ENCODE data around the gene PLXNB2.
A peak's percentile ranks its signal among the peaks of the same experiment; 100 is the strongest.

Gene PLXNB2

GRCh38 chr22:50262460-50262911, 45.0 kb downstream of the PLXNB2 start:
- DNase-seq = no peak

- peak; percentile 51 for DNase-seq
Measured at GRCh38 chr22:50261615-50262459, 45.6 kb downstream of the PLXNB2 start, which contains the start of gene MAPK12. MAPK12 (minus strand) TSS chr22:50261683; CDS start chr22:50261509, 174 bp downstream.

- DNase-seq = peak; percentile 73
Measured at GRCh38 chr22:50260801-50261614, 46.4 kb downstream of the PLXNB2 start.

DNA sequence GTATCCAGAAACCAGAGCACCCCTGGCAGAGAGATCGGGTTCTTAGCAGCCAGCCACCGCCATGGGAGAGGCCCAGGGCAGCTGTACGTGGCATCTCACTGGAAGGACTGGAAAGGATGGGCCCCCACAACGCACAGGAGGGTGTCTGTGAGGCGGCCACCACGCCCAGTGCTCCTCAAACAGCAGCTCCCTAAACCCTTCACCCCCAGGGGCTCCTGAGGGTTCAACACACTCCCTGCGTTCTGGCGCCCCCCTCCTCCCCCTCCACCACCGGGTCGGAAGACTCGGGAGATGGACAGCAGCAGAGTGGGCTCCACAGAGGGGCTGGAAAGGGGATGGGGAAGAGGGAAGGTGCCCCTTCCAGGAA, 47.0 kb downstream of the PLXNB2 start:
- DNase-seq = no peak

DNA sequence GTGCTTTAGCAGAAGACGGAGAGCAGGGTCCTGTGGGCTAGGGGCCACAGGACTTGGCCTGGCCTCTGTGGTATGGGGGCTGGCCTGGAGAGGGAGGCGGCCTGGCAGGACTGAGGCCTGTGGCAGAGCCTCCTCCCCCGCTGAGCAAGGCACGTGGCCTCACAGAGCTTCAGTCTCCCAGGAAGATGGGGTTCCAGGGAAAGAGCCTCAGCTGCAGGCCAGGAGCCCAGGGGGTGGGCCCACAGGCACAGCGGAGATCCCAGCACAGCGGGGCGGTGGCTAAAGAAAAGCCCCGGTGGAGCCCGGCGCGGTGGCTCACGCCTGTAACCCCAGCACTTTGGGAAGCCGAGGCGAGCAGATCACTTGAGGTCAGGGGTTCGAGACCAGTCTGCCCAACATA, 48.1 kb downstream of the PLXNB2 start:
- DNase-seq = no peak

- no peak for DNase-seq
Measured at GRCh38 chr22:50258361-50259292, 48.8 kb downstream of the PLXNB2 start.

DNA sequence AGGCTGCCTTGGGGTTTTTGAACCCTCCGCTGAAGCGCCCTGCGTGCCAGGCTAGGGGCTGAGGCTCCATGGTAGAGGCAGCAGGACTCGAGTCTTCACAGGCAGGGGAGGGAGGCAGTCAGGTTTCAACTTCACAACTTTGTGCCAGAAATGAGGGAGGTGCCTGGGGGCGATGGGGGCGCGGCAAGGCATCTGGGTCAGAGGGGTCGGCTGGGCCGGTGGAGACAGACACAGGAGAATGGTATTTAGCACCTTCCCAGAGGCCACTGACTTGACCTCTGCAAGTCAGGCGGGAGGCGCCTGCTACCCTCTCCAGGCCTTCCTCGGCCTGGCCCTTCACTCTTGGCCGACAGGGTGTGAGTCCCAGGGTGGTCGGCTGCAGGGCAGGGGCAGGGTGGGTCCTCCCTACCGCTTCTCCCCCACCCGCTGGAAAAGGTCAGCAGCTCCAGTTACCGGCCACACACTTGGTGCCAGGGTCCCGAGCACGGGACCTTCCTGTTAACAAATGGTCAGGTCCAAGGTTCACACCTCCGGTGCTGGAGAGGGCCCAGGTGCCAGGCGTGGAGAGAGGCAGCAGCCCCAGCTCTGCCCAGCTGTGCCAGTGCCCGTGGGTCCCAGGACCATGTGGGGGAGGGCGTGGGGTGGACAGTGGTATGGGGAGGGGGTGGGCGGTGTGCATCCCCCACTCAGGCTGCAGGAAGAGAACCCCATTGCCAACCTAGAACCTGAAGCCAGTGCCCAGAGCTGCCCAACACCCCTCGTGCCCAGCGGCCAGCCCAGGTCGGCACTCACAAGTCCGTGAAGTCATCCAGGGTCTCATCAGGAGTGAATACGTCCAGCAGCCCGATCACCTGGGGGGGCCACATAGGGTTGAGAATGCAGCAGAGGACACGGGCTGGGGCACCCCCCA, 49.7 kb downstream of the PLXNB2 start:
- no peak for DNase-seq

DNA sequence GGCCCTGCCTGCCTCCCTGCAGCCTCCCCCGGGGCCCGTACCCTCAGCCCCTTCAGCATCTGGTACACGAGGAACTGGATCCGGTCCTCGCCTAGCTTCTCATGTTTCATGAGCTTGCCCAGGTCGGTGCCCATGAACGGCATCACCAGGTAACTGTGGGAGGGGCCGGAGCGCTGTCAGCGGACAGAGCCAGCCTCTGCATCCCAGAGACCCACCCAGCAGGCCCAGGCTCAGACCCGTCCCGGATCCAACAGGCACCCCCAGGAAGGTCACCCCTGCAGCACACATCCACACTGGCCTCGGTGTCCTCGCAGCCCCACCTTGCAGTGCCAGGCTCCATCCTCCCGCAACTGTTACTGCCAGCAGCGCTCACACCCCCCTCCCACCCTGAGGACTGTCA, 50.4 kb downstream of the PLXNB2 start:
- no peak for DNase-seq

DNA sequence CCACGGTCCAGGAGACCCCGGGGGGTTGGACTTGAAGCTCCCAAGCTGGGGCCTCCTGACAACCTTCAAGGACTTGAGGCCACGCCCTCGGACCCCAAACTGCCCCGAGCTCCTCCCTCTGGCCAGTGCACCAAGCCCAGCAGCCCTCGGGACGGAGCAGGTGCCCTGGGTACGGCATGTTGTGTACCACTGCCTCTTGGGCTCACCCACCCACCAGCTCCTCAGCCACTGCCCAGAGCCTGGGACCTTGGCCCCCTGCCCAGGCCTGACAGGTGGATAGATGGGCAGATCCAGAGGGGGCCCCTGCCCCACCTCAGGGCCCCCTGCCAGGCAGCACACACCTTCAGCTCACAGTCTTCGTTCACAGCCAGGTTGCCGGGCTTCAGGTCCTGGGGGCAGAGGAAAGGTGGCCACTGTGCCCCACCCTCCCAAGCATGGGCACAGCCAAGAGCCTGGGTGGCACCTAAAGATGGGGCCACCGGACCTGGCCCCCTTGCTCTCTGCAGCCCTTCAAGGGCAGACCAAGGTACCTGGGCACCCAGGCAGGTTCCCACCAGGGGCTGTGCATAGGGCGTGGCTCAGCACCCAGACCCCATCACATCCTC, 51.1 kb downstream of the PLXNB2 start:
- DNase-seq = no peak

DNA sequence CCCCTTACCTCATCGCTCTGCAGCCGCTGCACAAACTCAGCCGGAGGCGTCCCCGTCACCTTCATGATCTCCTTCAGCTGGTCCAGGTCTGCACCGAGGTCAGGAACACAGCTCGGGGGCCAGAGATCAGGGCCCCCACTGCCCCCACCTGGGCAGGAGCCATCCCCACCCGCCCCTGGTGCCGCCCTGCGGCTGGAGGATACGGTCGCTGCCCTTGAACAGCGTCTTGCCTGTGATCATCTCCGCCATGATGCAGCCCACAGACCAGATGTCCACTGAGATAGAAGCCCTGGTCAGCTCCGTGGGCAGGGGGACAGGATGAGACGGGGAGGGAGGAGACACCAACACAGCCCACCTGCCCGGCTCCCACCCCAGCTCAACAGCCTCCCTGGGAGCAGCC, 51.8 kb downstream of the PLXNB2 start:
- no peak for DNase-seq

DNA sequence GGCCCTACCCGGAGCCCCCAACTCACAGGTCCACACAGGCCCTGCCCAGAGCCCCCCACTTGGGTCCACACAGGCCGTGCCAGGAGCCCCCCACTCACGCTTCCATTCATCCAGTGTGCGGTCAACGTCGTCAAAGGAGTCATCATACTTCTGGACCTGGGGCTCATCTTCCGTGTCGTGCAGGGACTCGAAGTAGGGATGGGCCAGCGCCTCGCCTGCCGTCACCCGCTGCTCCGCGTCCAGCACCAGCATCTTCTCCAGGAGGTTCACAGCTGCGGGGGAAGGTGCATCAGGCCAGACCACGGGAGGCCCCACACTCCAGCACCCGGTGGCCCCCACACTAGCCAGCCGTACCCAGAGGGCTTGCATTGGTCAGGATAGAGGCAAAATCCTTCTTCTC, 52.3 kb downstream of the PLXNB2 start:
- no peak for DNase-seq

GRCh38 chr22:50253941-50254340, 53.5 kb downstream of the PLXNB2 start:
- DNase-seq = no peak

DNA sequence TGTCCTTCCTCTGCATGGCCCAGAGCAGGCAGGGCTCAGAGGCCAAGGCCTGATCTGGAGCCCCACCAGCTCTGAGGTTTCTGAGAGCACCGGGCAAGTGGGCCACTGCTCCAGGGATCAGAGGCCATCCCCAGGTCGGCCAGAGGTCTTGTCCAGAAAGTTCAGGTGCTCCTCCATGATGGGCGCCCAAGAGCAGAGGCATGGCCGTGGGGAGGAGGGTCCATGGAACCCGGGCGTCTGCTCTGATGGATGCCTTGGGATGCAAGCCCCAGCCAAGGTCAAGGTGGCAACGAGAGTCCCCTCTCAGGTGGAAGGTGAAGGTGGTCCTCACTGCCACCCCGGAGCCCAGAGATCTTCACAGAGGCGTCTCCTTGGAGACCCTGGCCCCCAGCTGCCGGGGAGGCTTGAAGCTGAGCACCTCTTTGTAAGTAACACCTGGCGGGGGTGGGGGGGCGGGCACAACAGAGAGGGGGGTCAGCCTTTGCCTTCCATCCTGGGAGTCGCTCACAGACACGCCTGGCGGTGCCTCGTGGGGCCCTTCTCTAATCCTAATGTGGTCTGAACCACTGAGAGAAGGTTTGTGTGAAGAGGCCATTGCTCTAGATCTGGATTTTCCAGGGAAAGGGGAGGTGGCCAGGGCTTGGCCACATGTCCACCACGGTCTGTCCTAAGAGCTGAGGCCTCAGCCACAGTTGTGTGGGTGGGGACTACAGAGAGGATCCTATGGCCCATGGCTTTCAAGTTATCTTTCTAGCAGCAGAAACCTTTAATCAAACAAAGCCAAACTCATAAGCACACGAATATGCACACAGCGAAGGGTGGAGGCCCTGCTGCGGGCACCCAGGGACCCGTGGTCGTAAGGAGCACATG, 54.2 kb downstream of the PLXNB2 start:
- DNase-seq = no peak

GRCh38 chr22:50252082-50253045, 55.1 kb downstream of the PLXNB2 start:
- DNase-seq = peak; percentile 65

DNA sequence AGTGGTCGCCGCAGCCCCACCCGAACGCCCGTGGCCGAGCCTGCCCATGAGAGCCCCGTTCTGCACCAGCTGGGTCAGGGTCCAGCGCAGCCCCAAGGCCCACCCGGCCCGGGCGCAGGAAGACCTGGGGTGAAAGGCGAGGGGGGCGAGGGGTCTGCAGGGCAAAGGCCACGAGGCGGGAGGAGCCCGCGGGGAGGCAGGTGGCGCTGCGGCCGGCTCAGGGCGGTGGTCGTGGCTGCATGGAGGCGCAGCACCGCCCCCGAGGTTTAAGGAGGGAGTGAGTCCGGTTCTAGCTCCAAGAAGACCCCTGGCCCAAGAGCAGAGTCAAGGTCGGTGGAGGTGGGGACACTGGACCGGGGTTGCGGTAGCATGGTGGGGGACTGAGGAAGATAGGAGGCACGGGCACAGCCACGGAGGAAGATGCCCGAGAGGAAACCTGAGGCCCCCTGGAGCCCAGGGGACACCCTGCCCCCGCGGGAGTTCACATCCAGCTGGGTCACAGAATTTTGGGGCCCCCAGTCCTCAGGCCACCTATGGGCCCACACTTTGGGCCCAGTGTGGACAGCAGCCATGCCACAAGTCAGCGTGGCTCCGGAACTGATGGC, 55.9 kb downstream of the PLXNB2 start:
- no peak for DNase-seq

GRCh38 chr22:50250555-50251476, 56.6 kb downstream of the PLXNB2 start, which contains the start of gene HDAC10:
HDAC10 (minus strand) TSS chr22:50251265; CDS start chr22:50251032, 233 bp downstream.
- DNase-seq = peak; percentile 82

DNA sequence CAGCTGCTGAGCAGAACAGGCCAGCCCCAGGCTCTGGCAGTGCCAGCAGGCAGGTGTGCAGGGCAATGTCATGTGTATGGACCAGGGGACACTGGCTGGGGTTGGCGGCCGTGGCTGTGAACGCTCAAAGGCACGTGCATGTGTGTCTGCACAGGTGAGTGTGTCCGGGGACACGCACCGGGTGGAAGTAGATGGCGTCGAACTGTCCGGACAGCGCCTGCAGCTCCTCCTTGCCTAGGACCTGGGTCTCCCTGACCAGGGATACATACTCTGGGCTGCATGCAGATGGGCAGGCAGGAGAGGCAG, 57.2 kb downstream of the PLXNB2 start:
- no peak for DNase-seq
